Activated gamma-delta T cell (primary cell): ENCODE data around the gene BCORL1.

ENCODE experiments used
- DNase-seq: peaks from one replicate; lab custom pipeline; 2025; lab: John Stamatoyannopoulos, UW
- total RNA-seq, 2 donors: gene quantifications; one replicate each; lab custom pipeline; 2026; lab: John Stamatoyannopoulos, UW

The BCORL1 gene
- total RNA-seq = 3.6 to 4.3 reads per million in 2 donors

- DNase-seq = peak; percentile 79
Measured at GRCh38 chrX:129982300-129983251, at the start of gene BCORL1. TSS of gene BCORL1 (plus strand) at chrX:129982635. CDS start at chrX:130005232, 22,597 bp downstream.

- DNase-seq = no peak
Measured at GRCh38 chrX:129932821-129933321, 49.6 kb upstream of the BCORL1 start.

GRCh38 chrX:129933700-129934099, 48.7 kb upstream of the BCORL1 start:
- no peak for DNase-seq

GRCh38 chrX:129934461-129934860, 48.0 kb upstream of the BCORL1 start:
- DNase-seq = no peak

- no peak for DNase-seq
Measured at GRCh38 chrX:129934952-129935351, 47.5 kb upstream of the BCORL1 start.

GRCh38 chrX:129938081-129938480, 44.4 kb upstream of the BCORL1 start:
- DNase-seq = no peak

GRCh38 chrX:129939986-129940385, 42.4 kb upstream of the BCORL1 start:
- DNase-seq = no peak

- DNase-seq = no peak
Measured at GRCh38 chrX:129940721-129941120, 41.7 kb upstream of the BCORL1 start.

GRCh38 chrX:129945131-129945530, 37.3 kb upstream of the BCORL1 start:
- no peak for DNase-seq

GRCh38 chrX:129953334-129953648, 29.1 kb upstream of the BCORL1 start:
- DNase-seq = no peak

GRCh38 chrX:129953881-129954280, 28.6 kb upstream of the BCORL1 start:
- no peak for DNase-seq

GRCh38 chrX:129954804-129955203, 27.6 kb upstream of the BCORL1 start:
- DNase-seq = no peak

- DNase-seq = no peak
Measured at GRCh38 chrX:129955682-129956081, 26.8 kb upstream of the BCORL1 start.

- no peak for DNase-seq
Measured at GRCh38 chrX:129956145-129956544, 26.3 kb upstream of the BCORL1 start.

GRCh38 chrX:129956765-129957164, 25.7 kb upstream of the BCORL1 start:
- no peak for DNase-seq

GRCh38 chrX:129957241-129958082, 25.0 kb upstream of the BCORL1 start:
- peak; percentile 26 for DNase-seq

- DNase-seq = no peak
Measured at GRCh38 chrX:129958083-129958465, 24.4 kb upstream of the BCORL1 start.

- no peak for DNase-seq
Measured at GRCh38 chrX:129958814-129959492, 23.5 kb upstream of the BCORL1 start.

- no peak for DNase-seq
Measured at GRCh38 chrX:129959493-129959832, 23.0 kb upstream of the BCORL1 start.

- peak; percentile 34 for DNase-seq
Measured at GRCh38 chrX:129961180-129962083, 21.0 kb upstream of the BCORL1 start.

- DNase-seq = no peak
Measured at GRCh38 chrX:129963729-129964128, 18.7 kb upstream of the BCORL1 start.
